Activated gamma-delta T cell treated with anti-CD3 and anti-CD28 coated beads, Interleukin-2, amount 50 U/mL, for 16 hours (primary cell): Measurements from ENCODE around the gene TFDP3.

Experiments
- DNase-seq: peaks from one replicate; pipeline ENCODE4 v3.0.0-alpha.2; 2020; ENCODE audit warnings: low read depth

Gene TFDP3

GRCh38 chrX:133185938-133186337, 32.2 kb downstream of the TFDP3 start:
- no peak for DNase-seq

- no peak for DNase-seq
Measured at GRCh38 chrX:133185119-133185518, 33.0 kb downstream of the TFDP3 start.

- no peak for DNase-seq
Measured at GRCh38 chrX:133183806-133184205, 34.3 kb downstream of the TFDP3 start.

DNA sequence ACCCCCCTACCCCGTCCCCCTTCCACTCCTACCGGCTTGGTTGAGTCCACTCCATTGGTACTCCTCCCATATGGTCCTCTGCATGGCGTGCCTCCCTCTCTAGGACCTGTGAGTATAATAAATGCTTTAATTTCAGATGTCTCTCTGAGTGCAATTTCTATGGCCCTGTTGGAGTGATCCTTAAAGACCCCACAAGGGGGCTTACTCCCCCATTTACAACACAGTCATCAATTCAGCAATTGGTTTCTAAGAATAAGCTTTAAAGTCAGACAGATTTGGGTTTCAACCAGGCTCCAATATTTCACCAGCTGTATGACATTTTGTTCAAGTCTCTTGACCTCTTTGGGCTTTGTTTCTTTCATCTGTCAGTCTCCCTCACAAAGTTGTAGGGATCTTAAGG, 38.7 kb downstream of the TFDP3 start:
- no peak for DNase-seq

DNA sequence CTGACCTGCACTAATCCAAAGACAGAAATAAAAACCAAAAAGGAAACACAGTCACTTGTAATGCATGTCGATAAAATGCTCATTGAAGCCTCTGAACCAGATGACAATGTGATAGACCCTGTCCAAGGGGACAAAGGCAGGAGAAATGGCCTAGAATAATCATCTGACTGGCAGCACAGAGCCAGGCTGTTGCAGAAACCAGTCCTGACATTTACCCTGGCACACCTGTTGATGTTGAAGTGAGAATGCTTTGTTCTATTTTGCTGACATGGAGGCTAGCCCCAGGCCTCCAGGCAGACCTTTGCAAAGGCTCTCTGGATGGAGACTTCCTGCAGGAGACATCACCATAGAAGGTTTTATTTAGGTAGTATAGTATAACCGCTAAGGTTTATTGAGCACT, 41.0 kb downstream of the TFDP3 start:
- no peak for DNase-seq

DNA sequence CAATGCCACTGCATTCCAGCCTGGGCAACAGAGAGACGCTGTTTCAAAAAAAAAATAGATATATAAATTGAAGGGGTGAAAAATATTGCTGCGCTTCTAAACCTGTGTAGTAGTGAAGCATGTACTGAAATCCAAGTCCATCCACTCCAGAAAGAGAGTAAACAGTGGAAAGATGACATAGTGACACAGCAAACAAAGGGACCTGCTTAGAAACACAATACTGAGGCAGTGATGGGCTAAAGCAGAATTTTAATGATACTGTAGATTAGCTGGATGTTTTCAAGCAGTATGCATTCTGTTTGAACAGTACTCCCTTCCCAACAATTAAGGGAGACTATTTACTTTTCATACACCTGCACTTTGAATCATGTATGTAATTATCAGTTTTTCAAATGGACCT, 42.5 kb downstream of the TFDP3 start:
- no peak for DNase-seq

DNA sequence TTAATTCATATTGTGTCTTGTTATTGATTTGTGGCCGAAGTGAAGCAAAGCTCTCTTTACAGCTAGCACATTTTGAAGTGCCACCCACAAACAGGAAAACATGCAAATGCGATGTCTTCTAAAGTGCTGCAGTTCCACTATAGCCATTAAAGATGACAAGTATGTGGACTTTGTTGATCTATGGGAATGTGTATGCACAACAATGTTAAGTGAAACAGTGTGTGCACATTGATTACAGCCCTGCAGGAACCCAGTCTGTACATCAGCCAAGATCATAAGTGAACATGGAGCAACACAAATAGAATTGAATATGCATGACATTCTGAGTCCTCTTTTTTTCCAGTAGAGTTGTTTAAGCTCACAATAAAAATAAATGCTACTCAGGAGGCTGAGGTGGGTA, 43.0 kb downstream of the TFDP3 start:
- no peak for DNase-seq

DNA sequence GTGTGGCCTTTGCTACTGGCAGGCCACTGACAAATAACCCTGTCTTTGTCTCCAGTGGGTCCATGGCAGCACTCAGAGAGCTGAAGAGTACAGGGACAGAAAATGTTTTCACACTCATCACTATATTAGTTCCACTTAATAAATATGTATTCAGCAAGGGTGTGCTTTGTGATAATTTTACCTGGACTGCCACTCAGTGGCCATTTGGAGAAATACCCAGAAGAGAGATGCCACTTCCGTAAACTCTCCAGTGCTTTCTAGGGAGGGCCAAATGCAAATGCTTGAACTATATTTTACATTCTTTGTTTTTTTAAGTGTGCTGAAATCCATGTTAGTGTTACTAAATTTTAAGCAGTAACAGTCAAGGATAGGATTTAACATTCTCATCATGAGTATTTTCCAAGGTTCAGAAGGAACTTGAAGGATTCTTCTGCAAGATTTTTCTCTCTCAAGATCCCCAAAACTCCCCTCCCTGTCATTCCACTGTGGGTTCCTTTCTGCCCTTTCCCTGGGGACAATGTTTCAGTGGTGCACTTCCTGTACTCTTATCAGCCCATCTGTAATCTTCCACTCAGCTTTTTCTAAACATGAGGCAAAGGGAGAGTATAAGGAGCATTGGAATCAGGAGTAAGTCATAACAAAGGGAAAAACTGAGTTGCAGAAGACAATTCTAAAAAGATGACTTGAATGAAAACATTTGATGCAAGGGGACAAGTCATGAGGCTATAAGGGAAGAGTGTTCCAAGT, 46.0 kb downstream of the TFDP3 start:
- DNase-seq = no peak
